ENCODE measurements around the gene ETFA.

The ETFA gene

GRCh38 chr15:76337696-76338485, 26.6 kb upstream of the ETFA start:
- peaks cover 93% of the 10 kb centered on the region for H3K27me3 ChIP-seq
- no peak overlapping the region for H3K4me3 ChIP-seq (ENCODE audit: low read depth, low read length)
- peaks cover 5% of the 10 kb centered on the region; the same call in 1 of the 2 replicates for H3K9me3 ChIP-seq
- no peak for TF ChIP-seq CTCF (IDR thresholded peaks at IDR 0.05; ENCODE audit: low read depth, low read length)
- H3K4me1 ChIP-seq: no peaks in the 10 kb centered on the region
- peak; percentile 38 for DNase-seq
- H3K36me3 ChIP-seq: no peaks in the 10 kb centered on the region

GRCh38 chr15:76337059-76337695, 25.9 kb upstream of the ETFA start:
- DNase-seq: no peak
- H3K9me3 ChIP-seq: 0 out of 2 replicates have a peak, but pooled peaks cover under 1% of the 10 kb centered on the region
- H3K4me3 ChIP-seq (ENCODE audit: low read depth, low read length): peak overlapping the region; percentile 56; the same call in 1 of the 2 replicates
- H3K27me3 ChIP-seq: peaks cover 86% of the 10 kb centered on the region
- H3K36me3 ChIP-seq: no peaks in the 10 kb centered on the region
- H3K4me1 ChIP-seq: no peaks in the 10 kb centered on the region
- TF ChIP-seq CTCF (IDR thresholded peaks at IDR 0.05; ENCODE audit: low read depth, low read length): no peak

- H3K4me3 ChIP-seq (ENCODE audit: low read depth, low read length): peak within 1 kb of the TSS; percentile 56
- no peaks in the 10 kb centered on the region for H3K36me3 ChIP-seq
- H3K27me3 ChIP-seq: peaks cover 79% of the 10 kb centered on the region
- TF ChIP-seq CTCF (IDR thresholded peaks at IDR 0.05; ENCODE audit: low read depth, low read length): no peak
- no peaks in the 10 kb centered on the region for H3K4me1 ChIP-seq
- DNase-seq: peak; percentile 56
- H3K9me3 ChIP-seq: no peaks in the 10 kb centered on the region
Observed at GRCh38 chr15:76336254-76337058, 25.2 kb upstream of the ETFA start, which contains the start of gene ISL2. ISL2 (plus strand) TSS chr15:76336773; CDS start chr15:76336884, 111 bp downstream.

GRCh38 chr15:76335307-76336253, 24.3 kb upstream of the ETFA start:
- H3K27me3 ChIP-seq: peaks cover 70% of the 10 kb centered on the region
- H3K4me3 ChIP-seq (ENCODE audit: low read depth, low read length): peak overlapping the region; percentile 56
- H3K36me3 ChIP-seq: no peaks in the 10 kb centered on the region
- TF ChIP-seq CTCF (IDR thresholded peaks at IDR 0.05; ENCODE audit: low read depth, low read length): no peak
- H3K4me1 ChIP-seq: no peaks in the 10 kb centered on the region
- H3K9me3 ChIP-seq: no peaks in the 10 kb centered on the region
- peak; percentile 25 for DNase-seq

GRCh38 chr15:76334438-76335306, 23.4 kb upstream of the ETFA start:
- Histone ChIP-seq H3K9me3 (no peaks in the 10 kb centered on the region), H3K36me3 (no peaks in the 10 kb centered on the region), H3K27me3 (peaks cover 61% of the 10 kb centered on the region), H3K4me1 (no peaks in the 10 kb centered on the region), H3K4me3 (ENCODE audit: low read depth, low read length) (no peak overlapping the region; the same call in 1 of the 2 replicates)
- no peak for TF ChIP-seq CTCF (IDR thresholded peaks at IDR 0.05; ENCODE audit: low read depth, low read length)
- DNase-seq: no peak

All from BE2C (cell line).